Measurements from ENCODE around the gene LETM1.

- TF ChIP-seq CTCF (IDR thresholded peaks at IDR 0.05) (no peak), POLR2A (IDR thresholded peaks at IDR 0.05) (no peak)
These were observed 62.5 kb downstream of the LETM1 start for GRCh38 chr4:1793496-1793840.

Measured in adrenal gland (tissue), 5 donors.